ENCODE results near the gene PRPF6.

Gene PRPF6

GRCh38 chr20:64068386-64069208 is 87.7 kb downstream of the PRPF6 start:
- DNase-seq = no peak

DNA sequence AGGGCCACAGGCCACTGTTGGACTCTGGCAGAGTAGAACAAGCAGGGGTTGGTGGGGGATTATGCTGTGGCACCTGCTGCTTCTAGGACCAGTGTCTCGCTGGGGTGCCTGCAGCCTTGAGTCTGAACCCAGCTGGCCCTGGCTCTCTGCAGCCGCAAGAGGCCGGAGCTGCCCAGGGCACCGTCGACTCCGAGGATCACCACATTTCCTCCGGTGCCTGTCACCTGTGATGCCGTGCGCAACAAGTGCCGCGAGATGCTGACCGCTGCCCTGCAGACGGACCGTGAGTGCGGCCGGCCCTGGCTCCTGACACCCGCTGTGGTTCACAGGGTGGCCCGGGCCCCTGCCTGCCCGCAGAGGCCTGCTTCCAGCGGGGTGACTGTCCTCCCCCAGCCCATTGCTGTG is 88.3 kb downstream of the PRPF6 start:
- DNase-seq = no peak

- DNase-seq = no peak
Observed at GRCh38 chr20:64069614-64070243, 88.8 kb downstream of the PRPF6 start.

DNA sequence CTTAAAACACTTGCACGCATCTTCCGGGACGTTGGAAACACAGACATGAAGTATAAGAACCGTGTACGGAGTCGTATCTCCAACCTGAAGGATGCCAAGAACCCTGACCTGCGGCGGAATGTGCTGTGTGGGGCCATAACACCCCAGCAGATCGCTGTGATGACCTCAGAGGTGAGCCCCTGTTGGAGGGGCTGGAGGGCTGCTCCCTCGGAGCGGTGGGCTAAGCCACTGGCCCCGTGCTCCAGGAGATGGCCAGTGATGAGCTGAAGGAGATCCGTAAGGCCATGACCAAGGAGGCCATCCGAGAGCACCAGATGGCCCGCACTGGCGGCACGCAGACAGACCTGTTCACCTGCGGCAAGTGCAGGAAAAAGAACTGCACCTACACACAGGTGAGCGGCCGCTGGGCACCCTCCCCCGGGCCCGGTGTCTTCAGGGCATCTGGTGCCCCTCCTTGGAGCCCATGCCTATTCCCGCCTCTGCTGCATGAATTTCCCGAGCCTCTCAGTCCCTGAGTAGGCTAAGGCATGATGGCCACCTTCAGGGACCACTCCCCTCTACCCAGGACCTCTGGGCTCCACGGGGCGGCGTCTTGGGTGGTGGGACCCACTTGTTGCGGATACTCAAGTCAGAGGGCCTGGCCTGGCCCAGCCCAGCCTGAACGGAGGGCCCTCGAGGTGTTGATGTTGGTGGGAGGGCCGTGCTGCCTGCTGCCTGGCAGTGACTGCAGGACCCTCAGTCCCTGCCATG is 89.5 kb downstream of the PRPF6 start:
- DNase-seq = no peak

GRCh38 chr20:64071341-64072332 is 90.7 kb downstream of the PRPF6 start:
- no peak for DNase-seq

DNA sequence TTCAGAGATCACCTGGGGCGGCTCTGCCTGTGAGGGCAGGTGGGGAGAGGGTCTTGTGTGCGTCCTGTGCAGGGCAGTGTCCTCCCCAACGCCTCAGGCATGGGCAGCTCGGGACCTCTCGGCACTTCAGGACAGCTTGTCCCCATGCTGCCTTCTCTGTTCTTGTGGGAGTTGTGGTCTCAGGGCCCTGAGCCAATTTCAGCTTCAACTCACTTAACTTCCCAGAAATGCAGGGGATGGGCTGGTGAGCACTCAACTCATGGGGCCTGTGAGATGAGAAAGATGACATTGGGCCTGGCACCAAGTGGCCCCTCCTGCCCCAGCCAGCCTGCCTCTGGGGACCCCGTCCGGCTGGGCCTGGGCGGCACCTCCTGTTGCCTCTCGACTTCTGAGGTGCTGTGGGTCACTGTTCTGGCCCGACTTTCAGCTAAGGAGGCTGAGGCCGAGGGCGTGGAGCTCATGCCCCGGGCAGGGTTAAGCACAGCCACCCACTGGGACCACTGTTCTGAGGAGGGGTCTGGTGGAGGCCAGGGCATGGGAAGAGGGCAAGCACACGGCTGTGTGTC is 91.6 kb downstream of the PRPF6 start:
- no peak for DNase-seq

- no peak for DNase-seq
Observed at GRCh38 chr20:64073476-64074183, 92.7 kb downstream of the PRPF6 start.

DNA sequence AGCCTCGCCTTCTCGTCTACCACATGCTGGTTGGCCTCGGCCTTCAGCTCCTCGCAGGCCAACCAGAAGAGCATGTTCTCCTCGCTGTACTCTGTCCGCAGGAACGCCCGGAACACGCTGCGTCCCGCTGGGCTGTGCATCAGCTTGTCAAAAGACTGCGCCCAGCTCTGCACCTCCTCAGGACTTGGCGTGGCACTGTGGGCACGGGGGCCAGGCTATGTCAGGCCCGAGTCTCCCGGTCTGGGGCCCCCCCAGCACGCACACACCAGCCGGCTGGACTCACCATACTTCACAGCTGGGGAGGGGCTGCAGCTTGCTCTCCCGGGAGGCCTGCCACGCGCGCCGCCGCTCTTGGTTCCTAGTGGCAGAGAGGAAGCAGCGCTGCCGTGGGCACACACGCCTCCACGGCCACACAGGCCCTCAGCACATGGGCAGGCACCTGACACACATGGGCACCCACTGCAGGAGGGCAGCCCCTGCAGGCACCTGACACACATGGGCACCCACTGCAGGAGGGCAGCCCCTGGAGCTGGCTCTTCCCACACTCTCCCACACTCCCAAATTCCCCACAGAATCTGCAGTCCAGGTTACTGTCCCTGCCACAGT is 93.4 kb downstream of the PRPF6 start:
- DNase-seq = no peak

GRCh38 chr20:64074963-64075362 is 94.0 kb downstream of the PRPF6 start:
- DNase-seq = no peak

GRCh38 chr20:64075556-64075955 is 94.6 kb downstream of the PRPF6 start:
- no peak for DNase-seq

GRCh38 chr20:64076061-64076997 is 95.4 kb downstream of the PRPF6 start:
- DNase-seq = no peak

DNA sequence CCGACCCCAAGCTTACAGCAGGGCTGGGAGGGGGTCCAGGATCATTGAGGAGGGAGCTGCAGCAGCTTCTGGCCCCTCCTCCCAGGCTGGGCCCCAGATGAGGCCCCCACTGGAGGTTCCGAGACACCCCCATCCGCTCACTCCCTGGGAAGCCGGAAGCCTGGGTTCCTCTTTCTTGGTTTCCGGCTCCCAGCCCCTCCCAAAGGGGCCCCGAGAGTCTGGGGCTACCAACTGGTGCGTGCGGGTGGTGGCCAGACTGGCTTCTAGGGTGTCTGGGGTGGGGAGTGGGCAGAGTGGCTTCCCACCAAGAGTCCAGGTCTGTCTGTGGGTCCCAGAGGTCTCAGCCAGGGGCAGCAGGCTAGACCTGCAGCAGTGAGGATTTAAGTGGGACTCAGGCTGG is 96.2 kb downstream of the PRPF6 start:
- no peak for DNase-seq

DNA sequence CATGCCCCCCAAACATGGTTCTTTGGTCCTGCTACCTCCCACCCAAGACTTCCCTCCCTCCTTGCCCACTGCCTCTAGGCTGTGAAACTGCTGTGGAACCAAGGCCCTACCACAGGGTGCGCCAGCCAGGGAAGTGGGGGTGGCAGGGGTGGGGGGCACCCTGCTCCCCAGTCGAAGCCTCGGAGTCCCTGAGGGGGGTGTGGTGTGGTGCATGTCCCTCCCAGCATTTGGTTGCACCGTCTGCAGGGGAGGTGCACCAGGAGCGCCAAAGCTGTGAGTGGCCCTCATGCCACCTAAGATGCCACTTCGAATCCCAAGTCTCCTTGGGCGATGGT is 96.6 kb downstream of the PRPF6 start:
- no peak for DNase-seq

GRCh38 chr20:64077876-64078551 is 97.1 kb downstream of the PRPF6 start:
- DNase-seq = no peak

DNA sequence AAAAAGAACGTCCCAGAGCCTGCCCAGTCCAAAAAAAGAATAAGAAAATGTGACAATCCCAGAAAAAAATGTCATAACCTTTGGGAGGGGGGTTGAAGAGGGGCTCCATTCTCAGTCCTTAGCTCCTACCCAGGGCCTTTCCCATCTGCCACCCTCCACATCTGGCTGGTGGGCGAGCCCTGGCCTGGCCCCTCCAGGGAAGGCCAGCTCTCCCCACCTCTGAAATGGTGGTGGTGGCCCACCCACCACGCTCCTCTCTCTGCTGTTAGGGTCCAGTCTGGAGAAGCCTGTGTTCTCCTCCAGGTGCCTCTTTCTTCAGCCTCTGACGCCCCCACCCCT is 98.0 kb downstream of the PRPF6 start:
- no peak for DNase-seq

GRCh38 chr20:64079273-64080012 is 98.5 kb downstream of the PRPF6 start, which contains the start of gene RGS19:
TSS of gene RGS19 (minus strand) at chr20:64079518. CDS start at chr20:64076886, 2,632 bp downstream.
- DNase-seq = peak; percentile 24

DNA sequence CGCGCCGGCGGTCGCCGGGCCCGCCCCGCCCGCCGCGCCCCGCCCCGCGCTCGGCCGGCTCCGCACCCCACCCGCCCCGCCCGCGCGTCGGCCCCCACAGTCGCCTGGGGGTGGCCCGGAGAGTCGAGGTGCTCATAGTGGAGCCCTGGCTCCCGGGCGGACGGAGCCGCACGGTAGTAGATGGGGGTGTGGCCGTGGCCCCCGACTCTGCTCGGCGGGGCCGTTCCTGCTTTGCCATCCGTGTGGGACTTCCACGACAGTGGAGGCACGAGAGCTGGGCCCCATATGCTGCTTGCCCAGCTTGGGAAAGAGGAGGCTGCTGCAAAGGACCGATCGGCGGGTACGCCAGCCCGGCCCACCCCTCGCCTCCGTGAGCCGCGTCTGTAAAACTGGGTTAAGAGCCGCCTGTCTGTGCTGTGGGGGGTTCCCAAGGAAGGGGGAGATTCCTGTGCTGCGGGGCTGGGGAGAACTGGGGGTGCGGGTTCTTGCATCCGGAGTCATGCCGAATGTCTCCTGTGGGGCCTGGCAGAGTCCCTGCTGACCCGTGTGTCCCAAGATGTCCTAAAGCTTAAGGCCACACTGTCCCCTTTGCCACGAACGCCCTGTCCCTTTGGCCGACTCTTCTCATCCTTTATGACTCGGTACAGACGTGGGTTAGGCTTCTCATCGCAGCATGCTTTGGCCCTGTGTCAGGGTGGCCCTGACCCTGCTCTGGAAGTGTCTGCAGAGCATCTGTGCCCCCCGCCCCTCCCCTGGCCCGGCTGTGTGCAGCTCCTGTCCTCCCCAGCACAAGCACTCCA is 99.3 kb downstream of the PRPF6 start, which contains the start of gene OPRL1:
Gene OPRL1, plus strand, starts transcription at position 70 of the 800 bp plus-strand sequence. CDS start 12,639 bp downstream, outside the sequence.
- DNase-seq = no peak
